Gastrocnemius medialis (tissue), 4 donors: ENCODE data around the gene PATJ. TPM values are rescaled to one million over a fixed set of nuclear protein-coding genes. Genes with fewer than 3 reads are reported as not detected.

Source experiments
- ATAC-seq, 2 donors: fragments of 150-250 bp; one replicate each; pipeline ENCODE4 v1.9.1; 2016
- DNase-seq, 2 donors: peaks; one replicate each; pipeline ENCODE4 v3.0.0-alpha.2; 2019
- H3K27ac ChIP-seq, 4 donors: fragments of 200-600 bp; sonication (generic); 1 replicate in 1 of 4; 2 replicates in 3 of 4; pipeline ENCODE4 v1.5.1; 2016 to 2018; ENCODE audit warnings: mild to moderate bottlenecking in 2 of 4, moderate library complexity in 1 of 4
- H3K27me3 ChIP-seq, 3 donors: fragments of 200-600 bp; sonication (generic) in 2 of 3; 1 replicate in 1 of 3; 2 replicates in 2 of 3; pipeline versions ENCODE4 v1.5.1 to v1.6.0; 2016 to 2019; ENCODE audit warnings: mild to moderate bottlenecking in 1 of 3, moderate library complexity in 1 of 3
- H3K36me3 ChIP-seq, 2 donors: fragments of 200-600 bp; sonication (generic) in 1 of 2; one replicate each; pipeline ENCODE4 v1.5.1; 2017 to 2018
- H3K4me1 ChIP-seq, 2 donors: fragments of 200-600 bp; sonication (generic) in 1 of 2; one replicate each; pipeline ENCODE4 v1.5.1; 2016 to 2017; ENCODE audit warnings: mild to moderate bottlenecking in 2 of 2
- H3K4me3 ChIP-seq, 4 donors: fragments of 200-600 bp; sonication (generic) in 3 of 4; 1 replicate in 1 of 4; 2 replicates in 3 of 4; pipeline ENCODE4 v1.5.1; 2016 to 2019; ENCODE audit warnings: mild to moderate bottlenecking in 2 of 4
- H3K9me3 ChIP-seq, 3 donors: fragments of 200-600 bp; sonication (generic) in 2 of 3; 1 replicate in 1 of 3; 2 replicates in 2 of 3; pipeline ENCODE4 v1.5.1; 2016 to 2019
- CTCF ChIP-seq, 5 experiments: fragments of 450-650 bp in 3 of 5; fragments of 200-600 bp in 2 of 5; sonication (generic) in 2 of 5; IDR thresholded peaks in 4 of 5; conservative IDR thresholded peaks in 1 of 5; 1 replicate in 4 of 5; 2 replicates in 1 of 5; pipeline ENCODE4 v1.5.1; 2016 to 2019; ENCODE audit warnings: antibody characterized with exemption in 5 of 5, mild to moderate bottlenecking in 3 of 5, moderate library complexity in 3 of 5
- POLR2A ChIP-seq, 2 donors: fragments of 450-650 bp; IDR thresholded peaks; one replicate each; pipeline ENCODE4 v1.6.1; 2017; ENCODE audit warnings: antibody characterized with exemption in 2 of 2, mild to moderate bottlenecking in 2 of 2, moderate library complexity in 2 of 2
- in situ Hi-C, 4 donors: fragments of 200-750 bp; cut with MboI; loops; one replicate each; pipeline versions ENCODE4 v1.15.0 to v1.8.0; 2017; ENCODE audit warnings: low sequenced_read_pairs in 4 of 4
- intact Hi-C: fragments of 100-400 bp; cut with DNase I; formaldehyde crosslinking; loops from one replicate; pipeline ENCODE4 v1.15.1; 2023; ENCODE audit warnings: low total_unique reads
- total RNA-seq, 4 donors: library from RNA; depleted of rRNA; stranded (reverse); fragments of >200 nt; gene quantifications; one replicate each; pipeline versions ENCODE4 v1.1.0 to v1.2.3, GENCODE V29; 2016

PATJ gene
- total RNA-seq, 4 donors from 2014 or later: 19.3 to 44.8 (median 26.0) TPM

- Histone ChIP-seq H3K36me3 (peaks cover 0 to 4% of the 10 kb centered on the region in 2 donors), H3K9me3 (no peaks in the 10 kb centered on the region), H3K27me3 (no peaks in the 10 kb centered on the region), H3K27ac (no peak overlapping the region), H3K4me1 (peaks cover 0 to under 1% of the 10 kb centered on the region in 2 donors), H3K4me3 (no peak overlapping the region)
- TF ChIP-seq POLR2A (IDR thresholded peaks at IDR 0.05): no peak
- no peak for TF ChIP-seq CTCF (IDR thresholded peaks at IDR 0.05 in 4 of 5, conservative IDR thresholded peaks at IDR 0.05 in 1 of 5)
- DNase-seq (no peak), ATAC-seq (no peak)
- in situ Hi-C loops (no loop called here), intact Hi-C loops (no loop called here)
Measured at GRCh38 chr1:62103846-62104245, 361.6 kb downstream of the PATJ start.

GRCh38 chr1:62107923-62108322 lies 365.6 kb downstream of the PATJ start:
- in situ Hi-C loops (no loop called here), intact Hi-C loops (no loop called here)
- no peak for ATAC-seq
- Histone ChIP-seq H3K27ac (no peak overlapping the region), H3K27me3 (no peaks in the 10 kb centered on the region), H3K4me3 (no peak overlapping the region), H3K36me3 (no peaks in the 10 kb centered on the region), H3K9me3 (no peaks in the 10 kb centered on the region), H3K4me1 (peaks cover 16 to 22% of the 10 kb centered on the region in 2 donors)
- no peak for DNase-seq
- no peak for TF ChIP-seq POLR2A (IDR thresholded peaks at IDR 0.05)
- no peak for TF ChIP-seq CTCF (IDR thresholded peaks at IDR 0.05 in 4 of 5, conservative IDR thresholded peaks at IDR 0.05 in 1 of 5)

GRCh38 chr1:62109124-62109523 lies 366.8 kb downstream of the PATJ start:
- Histone ChIP-seq H3K27me3 (no peaks in the 10 kb centered on the region), H3K27ac (peak overlapping the region in 2 of 4 donors; percentile 67), H3K4me3 (no peak overlapping the region), H3K9me3 (no peaks in the 10 kb centered on the region), H3K36me3 (no peaks in the 10 kb centered on the region), H3K4me1 (peaks cover 16 to 22% of the 10 kb centered on the region in 2 donors)
- no peak for TF ChIP-seq POLR2A (IDR thresholded peaks at IDR 0.05)
- TF ChIP-seq CTCF (IDR thresholded peaks at IDR 0.05 in 4 of 5, conservative IDR thresholded peaks at IDR 0.05 in 1 of 5): no peak
- in situ Hi-C loops: no loop called here
- intact Hi-C loops: no loop called here
- ATAC-seq: no peak
- DNase-seq: no peak

- no peaks in the 10 kb centered on the region for H3K36me3 ChIP-seq
- intact Hi-C loops: no loop called here
Measured at GRCh38 chr1:62110198-62110817, 368.0 kb downstream of the PATJ start.

GRCh38 chr1:62111084-62111483 lies 368.8 kb downstream of the PATJ start:
- ATAC-seq (no peak), DNase-seq (no peak)
- peaks cover 16 to 22% of the 10 kb centered on the region in 2 donors for H3K4me1 ChIP-seq
- H3K27ac ChIP-seq: peak overlapping the region in 2 of 4 donors; percentile 50 to 67
- in situ Hi-C loops: no loop called here
- H3K4me3 ChIP-seq: no peak overlapping the region
- H3K27me3 ChIP-seq: no peaks in the 10 kb centered on the region
- no peak for TF ChIP-seq CTCF (IDR thresholded peaks at IDR 0.05 in 4 of 5, conservative IDR thresholded peaks at IDR 0.05 in 1 of 5)
- H3K9me3 ChIP-seq: no peaks in the 10 kb centered on the region
- intact Hi-C loops: no loop called here
- no peaks in the 10 kb centered on the region for H3K36me3 ChIP-seq

More at GRCh38 chr1:62110198-62110817, 368.0 kb downstream of the PATJ start:
- Histone ChIP-seq H3K4me1 (peaks cover 16 to 22% of the 10 kb centered on the region in 2 donors), H3K4me3 (no peak overlapping the region), H3K27me3 (no peaks in the 10 kb centered on the region), H3K27ac (peak overlapping the region; percentile 42 to 67 (median 58)), H3K9me3 (no peaks in the 10 kb centered on the region)
- DNase-seq (peak in 1 of 2 donors; percentile 23), ATAC-seq (peak; percentile 88 to 94)
- in situ Hi-C loops: no loop called here
- no peak for TF ChIP-seq POLR2A (IDR thresholded peaks at IDR 0.05)
